HG03342 (cell line): ENCODE data around the gene HOXA7.

ENCODE experiments used
- ATAC-seq: cut with Tn5 transposase; IDR thresholded peaks from one replicate; pipeline ENCODE4 v1.9.1; 2021; ENCODE audit warnings: mild to moderate bottlenecking, moderate library complexity; ENCODE audit not compliant: unreplicated experiment

The HOXA7 gene

GRCh38 chr7:27138472-27138871 lies 18.0 kb downstream of the HOXA7 start:
- no peak for ATAC-seq

GRCh38 chr7:27137640-27138315 lies 18.7 kb downstream of the HOXA7 start:
- no peak for ATAC-seq

GRCh38 chr7:27134392-27134791 lies 22.1 kb downstream of the HOXA7 start:
- ATAC-seq = no peak

GRCh38 chr7:27133409-27134231 lies 22.9 kb downstream of the HOXA7 start:
- no peak for ATAC-seq

- no peak for ATAC-seq
Observed at GRCh38 chr7:27132978-27133377, 23.5 kb downstream of the HOXA7 start.

- ATAC-seq = no peak
Observed at GRCh38 chr7:27132214-27132613, 24.3 kb downstream of the HOXA7 start.

- ATAC-seq = no peak
Observed at GRCh38 chr7:27131390-27131819, 25.1 kb downstream of the HOXA7 start.

- ATAC-seq = peak; percentile 84
Observed at GRCh38 chr7:27130540-27131389, 25.7 kb downstream of the HOXA7 start, which contains the start of gene HOXA4. TSS of gene HOXA4 (minus strand) at chr7:27130757. CDS start at chr7:27130733, 24 bp downstream.

- ATAC-seq = no peak
Observed at GRCh38 chr7:27129729-27130539, 26.5 kb downstream of the HOXA7 start.

GRCh38 chr7:27128776-27129728 lies 27.4 kb downstream of the HOXA7 start:
- no peak for ATAC-seq

- no peak for ATAC-seq
Observed at GRCh38 chr7:27128034-27128433, 28.4 kb downstream of the HOXA7 start.

GRCh38 chr7:27126596-27127327 lies 29.7 kb downstream of the HOXA7 start:
- ATAC-seq = no peak

- no peak for ATAC-seq
Observed at GRCh38 chr7:27125986-27126394, 30.5 kb downstream of the HOXA7 start.

- no peak for ATAC-seq
Observed at GRCh38 chr7:27124902-27125689, 31.4 kb downstream of the HOXA7 start.

- no peak for ATAC-seq
Observed at GRCh38 chr7:27124096-27124901, 32.2 kb downstream of the HOXA7 start.

GRCh38 chr7:27123477-27124053 lies 32.9 kb downstream of the HOXA7 start:
- no peak for ATAC-seq
